Tibial nerve (tissue), 4 donors: Measurements from ENCODE around the gene BCAR1. TPM values are rescaled to one million over a fixed set of nuclear protein-coding genes. Genes with fewer than 3 reads are reported as not detected.
"Not testable (repeated sequence)": the region's sequence is repeated elsewhere in the genome, so short reads cannot be mapped to it uniquely, and the experiment has no call there.

Source experiments
- DNase-seq, 2 donors: peaks; one replicate each; pipeline ENCODE4 v3.0.0-alpha.2; 2019; ENCODE audit warnings: low spot score in 2 of 2
- H3K27ac ChIP-seq, 4 donors: fragments of 200-600 bp; sonication (generic) in 3 of 4; one replicate each; pipeline ENCODE4 v1.5.1; 2017 to 2019; ENCODE audit warnings: mild to moderate bottlenecking in 1 of 4
- H3K27me3 ChIP-seq, 2 donors: fragments of 200-600 bp; sonication (generic) in 1 of 2; one replicate each; pipeline versions ENCODE4 v1.5.1 to v1.6.0; 2017 to 2019
- H3K36me3 ChIP-seq, 3 donors: fragments of 200-600 bp; sonication (generic); one replicate each; pipeline ENCODE4 v1.5.1; 2018 to 2019
- H3K4me1 ChIP-seq, 4 donors: fragments of 200-600 bp; sonication (generic) in 3 of 4; one replicate each; pipeline ENCODE4 v1.5.1; 2017 to 2019
- H3K4me3 ChIP-seq, 4 donors: fragments of 200-600 bp; sonication (generic) in 3 of 4; one replicate each; pipeline ENCODE4 v1.5.1; 2017 to 2019; ENCODE audit warnings: mild to moderate bottlenecking in 1 of 4, moderate library complexity in 1 of 4
- H3K9me3 ChIP-seq, 4 donors: fragments of 200-600 bp; sonication (generic) in 3 of 4; one replicate each; pipeline ENCODE4 v1.5.1; 2017 to 2019
- CTCF ChIP-seq, 5 experiments: fragments of 200-600 bp in 3 of 5; fragments of 450-650 bp in 2 of 5; sonication (generic) in 3 of 5; IDR thresholded peaks; one replicate each; pipeline ENCODE4 v1.5.1; 2016 to 2019; ENCODE audit warnings: antibody characterized with exemption in 5 of 5, mild to moderate bottlenecking in 3 of 5, moderate library complexity in 2 of 5
- EP300 ChIP-seq, 2 donors: sonication (generic); formaldehyde crosslinking; IDR thresholded peaks; one replicate each; pipeline ENCODE4 v1.6.1; 2017; ENCODE audit warnings: antibody characterized with exemption in 2 of 2, mild to moderate bottlenecking in 1 of 2
- POLR2A ChIP-seq, 2 donors: fragments of 450-650 bp; IDR thresholded peaks; one replicate each; pipeline ENCODE4 v1.6.1; 2017; ENCODE audit warnings: antibody characterized with exemption in 2 of 2, mild to moderate bottlenecking in 2 of 2, moderate library complexity in 2 of 2
- WGBS, 2 donors: methylation state at CpG; one replicate each; pipeline ENCODE4 v1.1.5; 2018; 5-methylcytosine and 5-hydroxymethylcytosine counted together
- total RNA-seq, 4 donors: library from RNA; depleted of rRNA; stranded (reverse); fragments of >200 nt; gene quantifications; one replicate each; pipeline ENCODE4 v1.1.0, GENCODE V29; 2016

Gene BCAR1
- total RNA-seq, 4 donors from 2014 or later = 41.0 to 57.3 (median 42.9) TPM

GRCh38 chr16:75244225-75244809 is 7.1 kb downstream of the BCAR1 start:
- H3K4me1 ChIP-seq = peaks cover 6 to 98% (median 62%) of the 10 kb centered on the region in 4 donors
- H3K9me3 ChIP-seq = no peaks in the 10 kb centered on the region
- TF ChIP-seq EP300 (IDR thresholded peaks at IDR 0.05) (no peak), CTCF (IDR thresholded peaks at IDR 0.05) (no peak), POLR2A (IDR thresholded peaks at IDR 0.05) (no peak)
- peak overlapping the region; percentile 86 to 99 (median 95) for H3K27ac ChIP-seq
- no peak overlapping the region for H3K4me3 ChIP-seq
- peak in 1 of 2 donors; percentile 47 for DNase-seq
- 29 to 54% methylated on average over 2 to 7 of the region's 7 CpGs for WGBS, 2 donors
- H3K27me3 ChIP-seq = no peaks in the 10 kb centered on the region
- peaks cover 0 to 22% (median 0%) of the 10 kb centered on the region in 3 donors for H3K36me3 ChIP-seq

DNA sequence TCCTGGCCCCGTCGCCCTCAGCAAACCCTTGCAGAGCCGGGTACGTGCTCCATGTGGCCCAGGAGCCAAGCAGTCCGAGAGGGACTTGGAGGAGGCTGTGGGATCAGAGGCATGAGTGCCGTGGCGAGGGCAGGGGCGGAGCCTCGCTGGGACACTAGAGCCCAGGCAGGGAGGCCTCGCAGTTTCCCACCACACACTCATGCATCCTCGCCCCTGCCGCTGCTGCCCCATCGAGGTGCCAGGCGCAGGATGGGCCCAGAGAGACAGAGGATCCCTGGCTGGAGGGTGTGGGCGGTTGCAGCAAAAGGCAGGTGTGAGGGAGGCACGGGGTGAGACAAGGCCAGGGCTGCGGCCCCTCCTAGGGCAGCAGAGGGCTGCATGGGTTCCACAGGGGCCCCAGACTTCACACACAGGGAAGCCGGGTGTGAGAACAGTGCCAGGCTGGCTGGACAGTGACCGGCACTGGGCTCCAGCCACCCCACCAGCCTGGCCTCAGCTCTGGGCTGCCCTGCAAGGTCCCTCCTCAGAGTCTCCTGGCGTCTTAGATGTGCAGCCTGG is 7.7 kb downstream of the BCAR1 start:
- H3K4me3 ChIP-seq = no peak overlapping the region
- no peaks in the 10 kb centered on the region for H3K27me3 ChIP-seq
- no peak for TF ChIP-seq EP300 (IDR thresholded peaks at IDR 0.05)
- no peak for TF ChIP-seq POLR2A (IDR thresholded peaks at IDR 0.05)
- TF ChIP-seq CTCF (IDR thresholded peaks at IDR 0.05) = no peak
- H3K36me3 ChIP-seq = peaks cover 0 to 22% (median 0%) of the 10 kb centered on the region in 3 donors
- DNase-seq = no peak
- peaks cover 6 to 98% (median 63%) of the 10 kb centered on the region in 4 donors for H3K4me1 ChIP-seq
- peak overlapping the region; percentile 86 to 99 (median 95) for H3K27ac ChIP-seq
- no peaks in the 10 kb centered on the region for H3K9me3 ChIP-seq
- 27 to 68% methylated on average over 10 of the region's 20 CpGs for WGBS, 2 donors

DNA sequence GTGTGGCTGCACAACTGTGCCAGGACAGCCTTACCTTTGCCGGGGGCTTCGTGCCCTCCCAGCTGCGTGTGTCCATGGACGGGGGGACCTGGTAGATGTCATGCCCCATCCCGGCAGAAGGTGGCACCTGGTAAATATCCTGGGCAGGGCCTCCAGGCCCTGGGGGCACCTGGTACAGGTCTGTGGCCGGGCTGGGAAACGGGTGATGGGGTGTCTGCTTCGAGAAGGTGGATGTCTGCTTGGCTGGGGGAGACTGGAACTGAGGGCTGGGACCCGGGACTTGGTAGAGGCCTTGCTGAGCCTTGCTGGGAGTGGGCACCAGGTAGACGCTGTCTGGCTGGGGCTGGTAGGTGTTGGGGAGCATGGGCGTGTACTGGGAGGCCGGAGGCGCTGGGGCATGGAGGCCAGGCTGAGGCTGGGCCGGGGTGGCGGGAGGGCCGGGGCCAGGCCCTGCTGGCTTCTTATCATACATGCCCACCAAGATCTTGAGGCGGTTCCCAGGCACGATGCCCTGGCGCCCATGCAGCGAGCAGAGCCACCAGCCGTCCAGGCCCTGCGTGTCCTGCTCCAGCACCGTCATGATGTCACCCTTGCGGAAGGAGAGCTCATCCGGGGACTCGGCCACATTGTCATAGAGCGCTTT is 8.9 kb downstream of the BCAR1 start:
- peaks cover 0 to 22% (median 0%) of the 10 kb centered on the region in 3 donors for H3K36me3 ChIP-seq
- peak overlapping the region in 3 of 4 donors; percentile 40 to 97 (median 93) for H3K27ac ChIP-seq
- not testable (repeated sequence) for H3K9me3 ChIP-seq, H3K4me3 ChIP-seq, DNase-seq, H3K27me3 ChIP-seq
- H3K4me1 ChIP-seq = peaks cover 3 to 98% (median 66%) of the 10 kb centered on the region in 4 donors
- 75 to 86% methylated on average over 20 to 27 of the region's 27 CpGs for WGBS, 2 donors

DNA sequence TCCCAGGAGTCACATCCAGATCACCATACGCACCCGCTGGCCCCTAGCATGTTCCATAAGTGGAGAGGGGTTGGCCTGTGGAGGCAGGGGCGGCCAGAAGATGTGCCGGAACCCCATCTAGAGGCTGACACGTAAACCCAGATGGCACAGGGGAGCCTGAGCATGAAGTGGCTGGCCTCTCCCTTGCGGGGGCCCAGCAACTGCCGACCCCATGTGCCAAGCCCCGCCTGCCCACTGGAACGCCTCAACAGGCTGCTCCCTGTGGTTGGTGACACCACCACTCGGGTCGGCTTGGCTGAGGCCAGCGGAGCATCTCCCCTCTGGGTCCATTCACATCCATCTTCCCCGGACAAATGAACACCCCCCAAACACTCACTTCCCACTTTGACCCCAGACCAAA is 9.5 kb downstream of the BCAR1 start:
- 71 to 72% methylated on average over 13 of the region's 13 CpGs for WGBS, 2 donors
- H3K27me3 ChIP-seq = no peaks in the 10 kb centered on the region
- H3K9me3 ChIP-seq = no peaks in the 10 kb centered on the region
- peaks cover 3 to 97% (median 63%) of the 10 kb centered on the region in 4 donors for H3K4me1 ChIP-seq
- TF ChIP-seq EP300 (IDR thresholded peaks at IDR 0.05) = no peak
- TF ChIP-seq CTCF (IDR thresholded peaks at IDR 0.05) = no peak
- TF ChIP-seq POLR2A (IDR thresholded peaks at IDR 0.05) = no peak
- no peak overlapping the region for H3K4me3 ChIP-seq
- H3K27ac ChIP-seq = peak overlapping the region in 2 of 4 donors; percentile 40 to 97
- H3K36me3 ChIP-seq = peaks cover 0 to 25% (median 0%) of the 10 kb centered on the region in 3 donors
- no peak for DNase-seq

DNA sequence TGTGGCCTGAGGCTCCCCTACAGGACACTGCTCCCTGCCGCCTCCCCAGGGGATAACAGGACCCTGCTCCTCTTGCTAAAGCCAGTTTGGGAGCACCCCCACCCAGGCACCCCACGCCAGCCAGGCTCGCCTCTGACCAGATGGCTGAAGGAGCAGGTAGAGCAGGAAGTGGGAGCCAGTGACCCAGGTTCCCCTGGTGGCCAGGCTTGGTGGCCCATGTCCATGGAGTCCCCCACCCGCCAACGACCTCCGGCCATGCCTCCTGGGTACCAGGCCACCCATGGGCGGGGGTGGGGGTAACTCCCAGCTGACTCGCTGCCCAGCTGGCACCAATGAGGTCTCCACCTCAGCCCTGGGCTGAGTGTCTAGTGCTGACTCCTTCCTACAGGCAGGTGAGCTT is 10.0 kb downstream of the BCAR1 start:
- TF ChIP-seq EP300 (IDR thresholded peaks at IDR 0.05) (no peak), POLR2A (IDR thresholded peaks at IDR 0.05) (no peak), CTCF (IDR thresholded peaks at IDR 0.05) (no peak)
- Histone ChIP-seq H3K4me3 (no peak overlapping the region), H3K9me3 (no peaks in the 10 kb centered on the region), H3K36me3 (peaks cover 0 to 25% (median 0%) of the 10 kb centered on the region in 3 donors), H3K4me1 (peaks cover 3 to 91% (median 59%) of the 10 kb centered on the region in 4 donors), H3K27ac (peak overlapping the region in 2 of 4 donors; percentile 40 to 97), H3K27me3 (no peaks in the 10 kb centered on the region)
- 75 to 88% methylated on average over 1 to 7 of the region's 8 CpGs for WGBS, 2 donors
- DNase-seq = no peak

DNA sequence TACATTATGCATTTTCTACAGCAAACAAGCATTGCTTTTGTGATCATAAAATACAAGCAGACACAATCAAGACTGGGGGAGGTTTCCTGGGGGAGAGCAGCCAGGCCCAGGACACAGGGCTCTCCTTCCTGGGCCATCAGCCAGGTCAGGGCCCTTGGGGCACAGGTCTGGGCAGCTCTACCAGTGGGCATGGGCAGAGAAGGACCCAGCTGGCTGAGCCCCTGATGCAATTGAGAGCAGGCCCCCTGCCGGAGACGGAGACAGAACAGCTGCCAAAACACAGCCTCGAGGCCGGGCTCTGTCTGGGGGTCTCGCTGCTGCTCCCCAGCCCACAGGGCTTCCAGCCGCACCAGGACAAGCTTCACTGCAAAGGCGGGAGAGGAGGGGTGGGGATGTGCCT is 10.8 kb downstream of the BCAR1 start:
- peaks cover 3 to 84% (median 52%) of the 10 kb centered on the region in 4 donors for H3K4me1 ChIP-seq
- H3K27ac ChIP-seq = peak overlapping the region in 2 of 4 donors; percentile 86 to 92
- not testable (repeated sequence) for DNase-seq, H3K9me3 ChIP-seq, H3K27me3 ChIP-seq, H3K4me3 ChIP-seq
- peaks cover 0 to 33% (median 0%) of the 10 kb centered on the region in 3 donors for H3K36me3 ChIP-seq
- WGBS, 2 donors = 31 to 66% methylated on average over 2 to 7 of the region's 7 CpGs
